ENCODE measurements around the gene VDR.
"Not testable (repeated sequence)": the region's sequence is repeated elsewhere in the genome, so short reads cannot be mapped to it uniquely, and the experiment has no call there.

The VDR gene

DNA sequence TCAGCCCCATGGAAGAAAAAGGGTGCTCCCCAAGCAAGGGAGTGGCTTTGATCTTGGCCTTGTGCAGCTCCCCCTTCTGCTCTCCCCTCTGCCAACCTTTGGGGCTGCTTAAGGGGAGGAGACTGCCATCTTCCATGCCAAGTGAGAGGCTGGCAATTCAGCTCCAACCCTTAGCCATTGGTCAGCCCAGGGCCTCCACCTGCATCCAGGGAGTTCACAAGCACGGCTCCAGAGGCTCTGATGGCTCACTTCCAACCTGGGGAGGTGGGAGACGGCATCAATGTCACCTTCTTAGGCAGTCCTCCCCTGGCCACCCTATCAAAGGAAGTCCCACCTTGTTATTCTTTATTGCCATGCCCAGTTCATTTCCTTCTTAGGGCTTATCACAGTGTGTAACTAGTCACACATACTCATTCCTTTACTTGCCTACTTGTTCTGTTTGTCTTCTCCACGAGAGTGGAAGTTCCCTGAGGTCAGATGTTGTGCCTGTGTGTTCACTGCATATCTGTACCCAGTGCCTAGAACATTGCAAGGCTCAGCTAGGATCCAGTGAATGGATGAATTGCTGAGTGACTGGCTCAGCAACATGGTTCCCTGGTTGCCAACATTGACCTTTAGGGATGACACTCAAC is 90.1 kb downstream of the VDR start:
- Mint-ChIP-seq H3K4me3 (peak overlapping the region; percentile 87), H3K9me3 (no peaks in the 10 kb centered on the region), H3K27me3 (ENCODE audit: low read depth) (no peaks in the 10 kb centered on the region), H3K4me1 (ENCODE audit: low read depth) (peaks cover 71% of the 10 kb centered on the region), H3K27ac (peak overlapping the region; percentile 96), H3K36me3 (ENCODE audit: low read depth) (peaks cover 56% of the 10 kb centered on the region)
- DNase-seq (ENCODE audit: low spot score), result peak; percentile 46

DNA sequence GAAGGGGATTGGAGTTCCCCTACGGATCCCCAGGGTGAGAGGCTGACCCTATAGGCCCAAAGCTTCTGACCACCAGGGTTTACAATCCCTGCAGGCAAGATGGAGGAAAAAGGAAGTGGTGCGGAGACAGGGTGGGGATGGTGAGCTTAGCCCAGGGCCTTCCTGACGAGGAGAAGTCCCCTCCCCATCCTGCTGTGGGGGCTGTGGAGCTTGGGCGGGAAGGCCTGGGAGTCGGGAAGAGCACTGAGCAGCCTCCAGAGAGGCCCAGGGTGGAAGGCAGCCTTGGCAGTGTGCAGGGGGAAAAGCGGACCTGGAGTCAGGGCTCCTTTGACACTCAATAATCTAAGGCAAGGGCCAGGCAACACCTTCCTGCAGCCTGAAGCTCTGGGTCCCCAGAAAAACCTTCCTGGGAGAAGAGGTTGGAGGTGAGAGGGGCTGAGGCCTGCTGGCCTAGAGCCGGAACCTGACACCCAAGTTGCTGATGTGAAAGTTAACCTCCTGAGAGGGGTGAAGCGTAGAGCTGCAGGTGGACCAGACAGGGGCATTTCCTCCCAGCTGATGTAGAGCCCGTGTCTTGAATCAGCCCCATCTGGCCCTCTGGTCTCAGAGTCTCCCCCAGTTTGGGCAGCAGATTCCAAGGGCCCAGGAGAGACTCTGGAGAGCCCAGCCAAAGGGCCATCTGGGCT is 91.1 kb downstream of the VDR start:
- Mint-ChIP-seq H3K4me1 (ENCODE audit: low read depth) (peaks cover 78% of the 10 kb centered on the region), H3K9me3 (no peaks in the 10 kb centered on the region), H3K27me3 (ENCODE audit: low read depth) (no peaks in the 10 kb centered on the region), H3K27ac (peak overlapping the region; percentile 96), H3K4me3 (peak overlapping the region; percentile 87), H3K36me3 (ENCODE audit: low read depth) (peaks cover 56% of the 10 kb centered on the region)
- DNase-seq (ENCODE audit: low spot score), result no peak

DNA sequence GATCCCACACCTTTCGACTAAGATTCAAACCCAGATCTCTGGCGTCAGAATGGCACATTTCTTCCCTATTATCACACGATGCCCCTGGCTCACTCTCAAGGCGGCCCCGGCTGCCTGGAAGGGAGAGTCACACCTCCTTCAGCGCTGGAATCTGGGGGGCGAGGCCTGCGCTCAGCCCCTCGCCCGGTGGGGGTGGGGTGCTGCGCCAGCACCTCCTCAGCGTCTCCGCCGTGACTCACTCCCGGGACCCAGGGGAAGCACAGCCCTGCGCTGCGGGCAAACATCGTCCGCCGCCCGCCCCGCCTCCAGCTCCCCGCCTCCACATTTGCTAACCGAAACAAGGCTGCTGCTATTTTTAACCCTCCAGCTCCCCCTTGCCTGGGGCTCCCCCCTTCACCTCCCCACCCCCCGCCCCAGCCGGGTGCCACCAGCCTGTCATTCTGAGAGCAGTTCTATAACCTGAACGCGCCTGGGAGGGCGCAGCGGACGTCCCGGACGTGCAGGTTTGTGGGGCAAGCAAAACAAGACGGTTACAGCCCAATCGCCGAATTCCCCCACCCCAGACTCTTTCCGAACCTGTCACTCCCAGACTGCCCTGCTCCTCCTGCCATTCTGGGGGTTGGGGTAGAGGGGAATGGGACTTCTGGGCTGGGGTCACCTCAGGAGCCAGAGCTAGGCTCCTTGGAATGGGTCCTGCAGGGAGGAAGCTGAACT is 91.8 kb downstream of the VDR start:
- Mint-ChIP-seq H3K36me3 (ENCODE audit: low read depth) (peaks cover 49% of the 10 kb centered on the region), H3K9me3 (no peaks in the 10 kb centered on the region), H3K27me3 (ENCODE audit: low read depth) (no peaks in the 10 kb centered on the region), H3K4me3 (peak overlapping the region; percentile 87), H3K27ac (peak overlapping the region; percentile 96), H3K4me1 (ENCODE audit: low read depth) (peaks cover 76% of the 10 kb centered on the region)
- peak; percentile 93 for DNase-seq (ENCODE audit: low spot score)

DNA sequence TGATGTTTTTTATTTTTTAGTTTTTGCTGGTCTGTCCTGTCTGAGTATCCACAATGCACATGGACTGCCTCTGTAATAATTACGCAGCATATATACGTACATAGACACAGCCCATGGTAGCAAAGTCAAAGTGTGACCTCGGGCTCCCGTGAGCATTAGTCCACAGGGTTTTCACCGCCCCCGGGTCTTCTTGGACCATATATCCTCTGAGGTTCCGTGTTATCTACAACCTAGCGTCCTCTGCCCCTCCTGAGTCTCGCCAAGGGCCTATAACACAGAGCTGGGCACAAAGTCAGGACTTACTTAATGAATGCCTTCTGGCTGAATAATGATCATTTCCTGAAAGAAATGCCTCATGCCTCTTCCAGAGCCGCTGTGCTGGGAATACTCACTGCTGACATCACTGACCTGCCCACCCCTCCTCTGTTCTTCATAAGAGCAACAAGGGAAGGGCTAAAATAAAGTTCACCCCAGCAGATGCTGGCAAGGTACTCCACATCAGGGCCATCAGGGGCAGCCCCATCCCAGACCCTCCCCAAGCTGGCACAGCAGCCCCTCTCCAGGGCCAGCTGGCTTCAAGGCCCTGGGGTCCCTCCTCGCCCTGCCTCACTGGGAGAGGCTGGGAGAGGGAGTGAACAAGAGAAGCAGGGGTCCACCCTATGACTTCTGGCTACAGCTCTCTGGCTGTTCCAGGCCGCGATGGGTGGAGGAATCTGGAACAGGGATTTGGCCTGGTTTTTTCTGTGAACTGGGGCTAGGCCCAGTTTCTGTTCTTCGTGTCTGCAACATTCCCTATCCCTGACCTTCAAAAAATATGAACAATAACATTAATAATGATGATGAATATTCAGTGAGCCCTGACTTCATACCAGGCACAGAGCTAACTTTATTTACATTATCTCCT is 93.0 kb downstream of the VDR start:
- H3K36me3 Mint-ChIP-seq (ENCODE audit: low read depth), result peaks cover 43% of the 10 kb centered on the region
- peak overlapping the region; percentile 96 for H3K27ac Mint-ChIP-seq
- H3K4me3 Mint-ChIP-seq, result peak overlapping the region; percentile 87
- H3K4me1 Mint-ChIP-seq (ENCODE audit: low read depth), result peaks cover 79% of the 10 kb centered on the region
- no peaks in the 10 kb centered on the region for H3K9me3 Mint-ChIP-seq
- no peaks in the 10 kb centered on the region for H3K27me3 Mint-ChIP-seq (ENCODE audit: low read depth)
- DNase-seq (ENCODE audit: low spot score), result no peak

DNA sequence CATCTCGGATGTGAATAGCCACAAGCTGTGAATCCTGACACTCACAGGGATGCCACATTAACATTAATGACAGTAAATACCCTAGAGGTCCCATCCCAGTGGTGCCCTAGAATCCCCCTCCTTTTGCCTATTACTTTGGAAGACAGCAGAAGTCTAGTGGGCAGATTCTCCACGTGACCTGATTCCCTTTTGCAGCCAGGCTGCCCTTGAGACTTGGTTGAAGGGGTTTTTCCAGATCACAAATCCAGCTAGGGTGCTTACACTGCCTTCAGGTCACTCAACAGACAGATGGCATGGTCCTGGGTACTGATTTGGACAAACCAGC is 93.8 kb downstream of the VDR start:
- Mint-ChIP-seq H3K4me1 (ENCODE audit: low read depth) (peaks cover 80% of the 10 kb centered on the region), H3K4me3 (peak overlapping the region; percentile 87), H3K27me3 (ENCODE audit: low read depth) (no peaks in the 10 kb centered on the region), H3K36me3 (ENCODE audit: low read depth) (peaks cover 43% of the 10 kb centered on the region), H3K9me3 (no peaks in the 10 kb centered on the region), H3K27ac (peak overlapping the region; percentile 93)
- DNase-seq (ENCODE audit: low spot score), result no peak

DNA sequence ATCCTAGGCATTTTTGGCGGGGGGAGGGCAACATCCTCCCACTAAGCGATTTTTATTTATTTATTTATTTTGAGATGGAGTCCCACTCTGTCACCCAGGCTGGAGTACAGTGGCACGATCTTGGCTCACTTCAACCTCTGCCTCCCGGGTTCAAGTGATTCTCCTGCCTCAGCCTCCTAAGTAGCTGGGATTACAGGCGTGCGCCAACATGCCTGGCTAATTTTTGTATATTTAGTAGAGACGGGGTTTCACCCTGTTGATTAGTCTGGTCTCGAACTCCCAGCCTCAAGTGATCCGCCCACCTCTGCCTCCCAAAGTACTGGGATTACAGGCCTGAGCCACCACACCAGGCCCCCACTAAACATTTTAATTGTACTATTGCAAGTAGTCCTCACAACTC is 95.3 kb downstream of the VDR start:
- Mint-ChIP-seq H3K4me1 (ENCODE audit: low read depth) (peaks cover 86% of the 10 kb centered on the region), H3K36me3 (ENCODE audit: low read depth) (peaks cover 44% of the 10 kb centered on the region), H3K27ac (peak overlapping the region; percentile 53), H3K4me3 (peak overlapping the region; percentile 36)
- not testable (repeated sequence) for DNase-seq (ENCODE audit: low spot score); H3K9me3 Mint-ChIP-seq; H3K27me3 Mint-ChIP-seq (ENCODE audit: low read depth)

DNA sequence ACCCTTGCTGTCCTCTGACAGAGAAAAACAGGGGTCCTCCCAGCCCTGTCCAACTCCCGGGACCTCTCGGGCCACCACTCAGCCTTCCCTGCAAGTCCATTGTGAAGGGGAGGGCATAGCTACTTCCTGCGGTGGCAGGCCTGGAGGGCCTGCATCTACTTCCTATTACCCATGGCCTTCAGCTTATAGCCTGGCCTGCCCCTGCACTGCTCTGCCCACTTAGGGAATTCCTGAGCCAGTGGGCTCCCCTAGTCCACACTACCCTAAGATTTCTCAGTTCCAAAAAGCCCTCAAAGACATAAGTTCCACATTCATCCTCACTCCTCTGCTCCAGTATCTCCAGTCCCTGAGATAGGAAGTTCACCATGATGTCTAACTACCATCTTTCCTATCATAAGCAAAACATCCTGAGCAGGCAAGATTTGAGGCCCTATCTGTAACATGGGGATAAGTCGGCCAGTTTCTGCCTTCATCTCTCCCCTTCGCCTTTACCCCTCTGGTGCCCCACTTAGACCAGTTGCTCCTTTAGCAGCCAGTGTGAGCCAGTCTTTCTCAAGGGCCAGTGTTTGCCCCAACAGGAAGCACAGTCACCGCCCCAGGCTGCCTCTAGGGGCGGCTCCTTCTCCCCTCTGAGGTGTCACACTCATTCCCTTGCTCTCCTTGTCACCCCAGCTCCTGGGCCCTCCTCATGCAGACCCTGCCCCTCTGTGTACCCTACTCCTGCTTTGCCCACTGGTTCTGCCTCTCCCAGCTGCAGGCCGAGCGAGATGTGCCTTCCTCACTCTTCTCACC is 96.0 kb downstream of the VDR start:
- Mint-ChIP-seq H3K4me3 (peak overlapping the region; percentile 79), H3K27ac (peak overlapping the region; percentile 89), H3K36me3 (ENCODE audit: low read depth) (peaks cover 39% of the 10 kb centered on the region), H3K27me3 (ENCODE audit: low read depth) (no peaks in the 10 kb centered on the region), H3K9me3 (no peaks in the 10 kb centered on the region), H3K4me1 (ENCODE audit: low read depth) (peaks cover 86% of the 10 kb centered on the region)
- peak; percentile 69 for DNase-seq (ENCODE audit: low spot score)

DNA sequence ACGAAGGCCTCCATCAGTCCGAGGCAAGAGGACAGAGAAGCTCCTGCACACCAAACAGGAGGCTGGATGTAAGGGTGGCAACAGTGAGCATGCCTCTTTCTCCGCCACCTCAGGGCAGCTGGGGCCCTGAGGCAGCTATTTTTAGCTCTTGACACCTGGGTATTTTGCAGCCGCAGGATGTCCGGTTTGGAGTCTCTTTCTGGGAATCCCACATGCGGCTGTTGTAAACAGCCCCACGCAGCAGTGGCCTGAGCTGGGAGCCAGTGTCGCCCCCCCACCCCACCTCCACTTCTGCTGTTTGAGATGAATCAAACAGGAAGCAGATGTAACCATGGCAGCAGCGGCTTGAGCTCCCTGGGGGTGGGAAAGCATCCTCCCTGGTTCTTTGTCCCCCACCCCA is 96.7 kb downstream of the VDR start:
- H3K9me3 Mint-ChIP-seq, result no peaks in the 10 kb centered on the region
- H3K27me3 Mint-ChIP-seq (ENCODE audit: low read depth), result no peaks in the 10 kb centered on the region
- H3K27ac Mint-ChIP-seq, result peak overlapping the region; percentile 89
- H3K4me3 Mint-ChIP-seq, result peak overlapping the region; percentile 79
- peaks cover 86% of the 10 kb centered on the region for H3K4me1 Mint-ChIP-seq (ENCODE audit: low read depth)
- peaks cover 45% of the 10 kb centered on the region for H3K36me3 Mint-ChIP-seq (ENCODE audit: low read depth)
- DNase-seq (ENCODE audit: low spot score), result peak; percentile 85

DNA sequence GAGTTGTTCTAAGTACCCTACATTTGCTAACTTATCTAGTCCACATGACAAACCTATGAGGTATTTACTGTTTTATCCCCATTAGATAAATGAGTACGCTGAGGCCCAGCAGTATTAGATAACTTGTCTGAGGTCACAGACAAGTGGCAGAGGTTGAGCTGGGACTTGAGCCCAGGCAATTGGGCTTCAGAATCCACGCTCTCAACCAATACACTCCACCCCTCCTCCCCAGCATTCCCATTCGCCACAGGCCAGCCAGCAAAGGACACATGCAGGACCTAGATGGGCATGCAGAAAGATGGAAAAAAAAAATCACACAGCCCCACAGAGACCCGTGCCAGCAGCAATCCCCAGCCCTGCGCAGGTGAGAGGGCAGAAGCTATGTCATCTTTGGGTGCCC is 97.5 kb downstream of the VDR start:
- Mint-ChIP-seq H3K4me1 (ENCODE audit: low read depth) (peaks cover 91% of the 10 kb centered on the region), H3K36me3 (ENCODE audit: low read depth) (peaks cover 42% of the 10 kb centered on the region), H3K4me3 (peak overlapping the region; percentile 79), H3K27ac (peak overlapping the region; percentile 89), H3K27me3 (ENCODE audit: low read depth) (no peaks in the 10 kb centered on the region), H3K9me3 (no peaks in the 10 kb centered on the region)
- DNase-seq (ENCODE audit: low spot score), result no peak

DNA sequence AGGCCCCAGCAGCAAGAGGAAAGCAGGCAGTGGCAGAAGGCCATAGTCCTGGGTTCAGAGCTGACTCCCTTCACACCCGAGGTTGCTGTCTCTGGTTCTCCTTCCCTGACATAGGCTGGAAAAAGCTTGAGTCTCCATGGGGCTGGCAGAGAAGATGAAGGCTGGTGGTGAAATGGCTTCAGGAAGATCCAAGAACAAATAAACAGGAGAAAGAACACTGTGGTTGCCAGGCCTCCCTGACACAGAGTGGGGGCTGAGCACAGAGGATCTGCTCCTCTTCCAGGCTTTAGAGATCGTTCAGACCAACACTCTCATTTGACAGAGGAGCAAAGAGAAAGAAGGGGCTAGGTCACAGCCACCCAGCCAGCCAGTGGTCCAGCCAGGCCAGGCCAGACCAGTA is 99.4 kb downstream of the VDR start:
- H3K27ac Mint-ChIP-seq, result peak overlapping the region; percentile 68
- H3K27me3 Mint-ChIP-seq (ENCODE audit: low read depth), result no peaks in the 10 kb centered on the region
- no peak for DNase-seq (ENCODE audit: low spot score)
- H3K4me1 Mint-ChIP-seq (ENCODE audit: low read depth), result peaks cover 83% of the 10 kb centered on the region
- H3K9me3 Mint-ChIP-seq, result no peaks in the 10 kb centered on the region
- H3K4me3 Mint-ChIP-seq, result peak overlapping the region; percentile 46
- peaks cover 36% of the 10 kb centered on the region for H3K36me3 Mint-ChIP-seq (ENCODE audit: low read depth)

DNA sequence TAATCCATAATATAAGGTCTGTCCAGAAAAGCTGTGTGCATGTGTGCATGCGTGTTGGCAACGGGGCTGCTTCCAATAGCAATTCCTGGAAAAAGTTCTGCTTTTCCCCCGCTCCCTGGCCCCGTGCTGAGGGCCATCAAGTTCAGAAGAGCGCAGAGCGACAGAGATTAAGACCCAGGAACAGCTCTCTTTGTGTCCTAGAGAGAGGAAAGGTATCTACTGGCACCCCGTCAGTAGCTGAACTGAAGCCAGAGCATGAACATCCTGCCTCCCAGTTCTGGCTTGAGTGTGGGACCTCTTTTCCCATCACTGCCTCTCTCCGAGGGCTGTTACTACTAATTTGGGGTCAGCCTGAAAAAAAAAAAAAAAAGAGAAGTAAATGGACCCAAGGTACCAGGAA is 100.6 kb downstream of the VDR start:
- Mint-ChIP-seq H3K27me3 (ENCODE audit: low read depth) (no peaks in the 10 kb centered on the region), H3K36me3 (ENCODE audit: low read depth) (peaks cover 39% of the 10 kb centered on the region), H3K4me1 (ENCODE audit: low read depth) (peaks cover 82% of the 10 kb centered on the region), H3K9me3 (no peaks in the 10 kb centered on the region), H3K4me3 (peak overlapping the region; percentile 23), H3K27ac (peak overlapping the region; percentile 85)
- DNase-seq (ENCODE audit: low spot score), result no peak

DNA sequence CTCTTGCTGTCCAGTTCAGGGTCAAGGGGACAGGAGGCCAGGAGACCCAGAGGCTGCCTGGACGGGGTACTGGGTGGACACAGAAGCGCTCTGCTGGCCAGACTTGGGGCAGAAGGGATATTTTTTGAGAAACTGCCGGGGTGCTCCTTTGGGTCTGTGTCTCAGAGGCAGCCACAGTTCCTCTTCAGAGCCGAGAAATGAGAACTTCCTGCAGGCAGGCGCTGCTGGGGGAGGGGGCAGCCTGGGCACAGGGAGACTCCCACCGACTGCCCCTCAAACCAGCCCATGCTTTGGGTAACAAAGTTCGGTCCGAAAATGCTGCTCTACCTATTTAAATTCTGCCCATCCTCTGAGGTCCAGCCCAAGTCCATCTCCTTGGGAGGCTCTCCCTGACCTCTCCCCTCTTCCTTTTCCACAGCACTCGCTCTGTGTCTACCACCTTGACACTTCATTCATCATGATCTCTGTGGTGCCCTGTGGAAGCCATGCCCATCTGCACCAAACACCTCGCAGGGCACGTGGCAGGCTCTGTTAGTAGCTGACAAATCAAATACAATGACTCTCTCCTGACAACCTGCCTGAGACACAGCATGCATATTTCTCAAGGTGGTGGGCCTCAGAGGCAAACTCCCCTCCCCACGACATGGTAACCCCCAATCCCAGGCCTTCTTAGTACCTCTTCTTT is 101.5 kb downstream of the VDR start:
- Mint-ChIP-seq H3K4me3 (peak overlapping the region; percentile 68), H3K36me3 (ENCODE audit: low read depth) (peaks cover 44% of the 10 kb centered on the region), H3K27me3 (ENCODE audit: low read depth) (no peaks in the 10 kb centered on the region), H3K4me1 (ENCODE audit: low read depth) (peaks cover 77% of the 10 kb centered on the region), H3K9me3 (no peaks in the 10 kb centered on the region), H3K27ac (peak overlapping the region; percentile 85)
- DNase-seq (ENCODE audit: low spot score), result no peak

DNA sequence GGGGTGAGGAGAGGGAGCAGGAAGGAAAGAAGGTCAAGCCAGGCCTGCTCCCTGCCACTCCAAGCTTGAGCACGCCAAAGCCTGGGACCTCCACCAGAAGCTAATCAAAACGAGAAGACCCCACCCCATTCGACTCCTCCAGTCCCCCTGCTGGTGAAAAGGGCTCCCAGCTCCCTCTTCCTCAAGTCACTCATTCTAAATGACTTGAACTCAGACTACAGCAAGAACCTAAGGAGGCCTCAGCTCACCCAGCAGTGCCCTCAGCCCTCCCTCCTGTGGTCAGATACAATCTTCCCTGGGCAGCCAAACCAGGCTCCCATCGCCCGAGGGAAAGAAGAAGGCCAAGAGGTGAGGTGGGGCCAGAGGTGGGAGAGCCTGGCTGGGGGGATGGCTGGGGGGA is 102.5 kb downstream of the VDR start:
- DNase-seq (ENCODE audit: low spot score), result no peak
- peak overlapping the region; percentile 28 for H3K4me3 Mint-ChIP-seq
- H3K9me3 Mint-ChIP-seq, result no peaks in the 10 kb centered on the region
- no peaks in the 10 kb centered on the region for H3K27me3 Mint-ChIP-seq (ENCODE audit: low read depth)
- H3K27ac Mint-ChIP-seq, result peak overlapping the region; percentile 85
- peaks cover 69% of the 10 kb centered on the region for H3K4me1 Mint-ChIP-seq (ENCODE audit: low read depth)
- peaks cover 52% of the 10 kb centered on the region for H3K36me3 Mint-ChIP-seq (ENCODE audit: low read depth)

Data from T-helper 2 cell treated with Interferon-gamma antibody and Interleukin-4, amounts not matched to agents 5 μg/mL and 100 μg/mL, for 36 hours (primary cell).